Stimulated activated CD8-positive, alpha-beta memory T cell treated with anti-CD3 and anti-CD28 coated beads, Interleukin-7, amount 100 ng/mL, for 24 hours (primary cell): ENCODE results near the gene UQCRC2.
"Not testable (repeated sequence)": the region's sequence is repeated elsewhere in the genome, so short reads cannot be mapped to it uniquely, and the experiment has no call there.

Source experiments
- DNase-seq: peaks from one replicate; pipeline ENCODE4 v3.0.0-alpha.2; 2020; ENCODE audit warnings: low read depth

Gene UQCRC2

GRCh38 chr16:22010902-22011301, 57.7 kb downstream of the UQCRC2 start:
- no peak for DNase-seq

GRCh38 chr16:22012241-22012640, 59.1 kb downstream of the UQCRC2 start:
- DNase-seq = no peak

- no peak for DNase-seq
These were observed 60.3 kb downstream of the UQCRC2 start for GRCh38 chr16:22013486-22013885.

GRCh38 chr16:22014271-22014873, 61.2 kb downstream of the UQCRC2 start:
- DNase-seq = no peak

GRCh38 chr16:22016927-22017326, 63.8 kb downstream of the UQCRC2 start:
- no peak for DNase-seq

- DNase-seq = no peak
These were observed 65.4 kb downstream of the UQCRC2 start for GRCh38 chr16:22018559-22018958.

GRCh38 chr16:22022151-22022550, 69.0 kb downstream of the UQCRC2 start:
- DNase-seq = no peak

GRCh38 chr16:22023505-22023904, 70.3 kb downstream of the UQCRC2 start:
- DNase-seq = no peak

- not testable (repeated sequence) for DNase-seq
These were observed 71.6 kb downstream of the UQCRC2 start for GRCh38 chr16:22024785-22025184.

- DNase-seq = no peak
These were observed 74.5 kb downstream of the UQCRC2 start for GRCh38 chr16:22027633-22028032.

- DNase-seq = no peak
These were observed 76.5 kb downstream of the UQCRC2 start for GRCh38 chr16:22029632-22030031.

- no peak for DNase-seq
These were observed 77.1 kb downstream of the UQCRC2 start for GRCh38 chr16:22030087-22030812.

GRCh38 chr16:22031483-22032083, 78.4 kb downstream of the UQCRC2 start:
- DNase-seq = no peak
